Tibial artery (tissue), 4 donors: ENCODE results near the gene PTRH2.

Experiments used
- DNase-seq, 2 donors: peaks; one replicate each; pipeline ENCODE4 v3.0.0-alpha.2; 2019
- H3K27ac ChIP-seq, 2 donors: fragments of 200-600 bp; sonication (generic) in 1 of 2; 1 replicate in 1 of 2; 2 replicates in 1 of 2; pipeline ENCODE4 v1.5.1; 2018 to 2019; ENCODE audit warnings: mild to moderate bottlenecking in 1 of 2
- H3K27me3 ChIP-seq, 2 donors: fragments of 200-600 bp; sonication (generic) in 1 of 2; one replicate each; pipeline versions ENCODE4 v1.5.1 to v1.6.0; 2016 to 2019
- H3K36me3 ChIP-seq, 3 donors: fragments of 200-600 bp; sonication (generic) in 2 of 3; one replicate each; pipeline ENCODE4 v1.5.1; 2016 to 2019; ENCODE audit warnings: mild to moderate bottlenecking in 2 of 3
- H3K4me1 ChIP-seq, 4 donors: fragments of 200-600 bp; sonication (generic) in 2 of 4; 1 replicate in 3 of 4; 2 replicates in 1 of 4; pipeline ENCODE4 v1.5.1; 2016 to 2019
- H3K4me3 ChIP-seq, 2 donors: fragments of 200-600 bp; sonication (generic) in 1 of 2; 1 replicate in 1 of 2; 2 replicates in 1 of 2; pipeline ENCODE4 v1.5.1; 2018 to 2019; ENCODE audit warnings: mild to moderate bottlenecking in 2 of 2
- H3K9me3 ChIP-seq, 3 donors: fragments of 200-600 bp; sonication (generic) in 1 of 3; one replicate each; pipeline ENCODE4 v1.5.1; 2016 to 2019
- CTCF ChIP-seq, 2 experiments: fragments of 200-600 bp in 1 of 2; fragments of 450-650 bp in 1 of 2; IDR thresholded peaks; one replicate each; pipeline ENCODE4 v1.5.1; 2017 to 2019; ENCODE audit warnings: antibody characterized with exemption in 2 of 2, mild to moderate bottlenecking in 1 of 2, moderate library complexity in 1 of 2
- intact Hi-C: fragments of 100-400 bp; cut with DNase I; formaldehyde crosslinking; loops from one replicate; pipeline ENCODE4 v1.15.0; 2023; ENCODE audit warnings: low total_unique reads

The PTRH2 gene

GRCh38 chr17:59745040-59745439 lies 37.8 kb upstream of the PTRH2 start:
- H3K27ac ChIP-seq: no peak overlapping the region
- peaks cover 0 to 19% (median 5%) of the 10 kb centered on the region in 3 donors for H3K36me3 ChIP-seq
- DNase-seq: no peak
- H3K4me1 ChIP-seq: no peaks in the 10 kb centered on the region
- TF ChIP-seq CTCF (IDR thresholded peaks at IDR 0.05): no peak
- H3K9me3 ChIP-seq: no peaks in the 10 kb centered on the region
- no peak overlapping the region for H3K4me3 ChIP-seq
- intact Hi-C loops: no loop called here
- no peaks in the 10 kb centered on the region for H3K27me3 ChIP-seq

DNA sequence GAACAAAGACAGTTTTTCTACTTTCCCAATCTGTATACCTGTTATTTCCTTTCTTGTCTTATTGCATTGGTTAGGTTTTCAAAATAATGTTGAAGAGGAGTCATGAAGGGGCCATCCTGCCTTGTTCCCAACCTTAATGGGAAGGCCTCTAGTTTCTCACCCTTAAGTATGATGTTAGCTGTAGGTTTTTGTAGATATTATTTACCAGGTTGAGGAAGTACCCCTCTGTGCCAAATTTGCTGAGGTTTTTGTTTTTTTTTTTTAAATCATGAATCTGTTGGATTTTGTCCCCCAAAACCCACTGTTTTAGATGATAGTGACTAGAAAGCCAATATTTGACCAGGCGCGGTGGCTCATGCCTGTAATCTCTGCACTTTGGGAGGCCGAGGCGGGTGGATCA lies 36.6 kb upstream of the PTRH2 start:
- intact Hi-C loops: no loop called here
- DNase-seq: no peak
- H3K27me3 ChIP-seq: no peaks in the 10 kb centered on the region
- no peaks in the 10 kb centered on the region for H3K4me1 ChIP-seq
- no peak overlapping the region for H3K27ac ChIP-seq
- TF ChIP-seq CTCF (IDR thresholded peaks at IDR 0.05): no peak
- no peak overlapping the region for H3K4me3 ChIP-seq
- H3K9me3 ChIP-seq: no peaks in the 10 kb centered on the region
- peaks cover 4 to 29% (median 5%) of the 10 kb centered on the region in 3 donors for H3K36me3 ChIP-seq

- intact Hi-C loops: no loop called here
Observed at GRCh38 chr17:59737324-59737723, 30.1 kb upstream of the PTRH2 start.

DNA sequence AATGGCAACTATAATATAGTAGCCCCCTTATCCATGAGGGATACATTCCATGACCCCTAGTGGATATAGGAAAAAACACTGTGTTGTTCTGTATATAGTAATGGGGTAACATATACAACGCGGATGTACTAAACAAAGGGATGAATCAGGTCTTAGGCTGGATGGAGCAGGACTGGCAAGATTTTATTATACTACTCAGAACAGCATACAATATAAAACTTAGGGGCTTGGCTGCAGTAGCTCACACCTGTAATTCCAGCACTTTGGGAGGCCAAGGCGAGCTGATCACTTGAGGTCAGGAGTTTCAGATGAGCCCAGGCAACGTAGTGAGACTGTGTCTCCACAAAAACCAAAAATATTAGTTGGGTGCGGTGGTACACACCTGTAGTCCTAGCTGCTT lies 27.0 kb upstream of the PTRH2 start:
- no peaks in the 10 kb centered on the region for H3K27me3 ChIP-seq

More at GRCh38 chr17:59737324-59737723, 30.1 kb upstream of the PTRH2 start:
- DNase-seq: no peak
- Histone ChIP-seq H3K27me3 (no peaks in the 10 kb centered on the region), H3K4me3 (no peak overlapping the region), H3K36me3 (peaks cover 21 to 59% (median 25%) of the 10 kb centered on the region in 3 donors), H3K9me3 (no peaks in the 10 kb centered on the region), H3K27ac (no peak overlapping the region), H3K4me1 (no peaks in the 10 kb centered on the region)
- TF ChIP-seq CTCF (IDR thresholded peaks at IDR 0.05): no peak

DNA sequence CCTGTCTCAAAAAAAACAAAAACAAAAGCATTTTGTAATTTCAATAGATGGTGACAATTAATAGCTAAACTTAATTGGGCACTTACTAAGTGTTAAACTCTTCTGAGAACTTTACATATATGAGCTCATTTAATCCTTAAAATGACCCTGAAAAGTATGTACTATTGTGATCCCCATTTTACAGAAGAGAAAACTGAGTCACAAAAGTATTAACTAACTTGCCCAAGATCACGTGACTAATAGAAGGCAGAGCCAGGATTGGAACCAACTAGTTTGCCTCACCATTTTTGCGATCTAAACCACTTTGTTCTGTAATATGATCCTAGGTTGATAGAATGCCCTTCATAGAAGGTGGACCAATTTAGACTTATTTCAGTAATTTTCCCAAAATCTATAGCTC lies 26.5 kb upstream of the PTRH2 start:
- H3K36me3 ChIP-seq: peaks cover 20 to 42% (median 25%) of the 10 kb centered on the region in 3 donors
- intact Hi-C loops: no loop called here
- no peak for TF ChIP-seq CTCF (IDR thresholded peaks at IDR 0.05)

More for the DNA sequence above, 27.0 kb upstream of the PTRH2 start:
- TF ChIP-seq CTCF (IDR thresholded peaks at IDR 0.05): no peak
- Histone ChIP-seq H3K4me1 (peaks cover 0 to 7% (median 3%) of the 10 kb centered on the region in 4 donors), H3K9me3 (no peaks in the 10 kb centered on the region), H3K27ac (no peak overlapping the region), H3K4me3 (no peak overlapping the region), H3K36me3 (peaks cover 21 to 43% (median 25%) of the 10 kb centered on the region in 3 donors)
- intact Hi-C loops: no loop called here
- no peak for DNase-seq

More for the DNA sequence above, 26.5 kb upstream of the PTRH2 start:
- Histone ChIP-seq H3K4me3 (no peak overlapping the region), H3K27ac (no peak overlapping the region), H3K9me3 (no peaks in the 10 kb centered on the region), H3K4me1 (peaks cover 0 to 8% (median 3%) of the 10 kb centered on the region in 4 donors), H3K27me3 (no peaks in the 10 kb centered on the region)
- no peak for DNase-seq
